Liver (tissue), 9 donors: ENCODE results near the gene PLXNB2. TPM values are rescaled to one million over a fixed set of nuclear protein-coding genes. Genes with fewer than 3 reads are reported as not detected.
"Not testable (repeated sequence)": the region's sequence is repeated elsewhere in the genome, so short reads cannot be mapped to it uniquely, and the experiment has no call there.

Experiments used
- DNase-seq: peaks from one replicate; pipeline ENCODE4 v3.0.0-alpha.2; 2017; ENCODE audit warnings: low spot score
- H3K27ac ChIP-seq, 2 donors: one replicate each; pipeline ENCODE4 v1.7.0; 2013; ENCODE audit warnings: inconsistent platforms in 2 of 2, low read length in 2 of 2, control low read depth in 1 of 2, low read depth in 1 of 2, mild to moderate bottlenecking in 1 of 2
- H3K27me3 ChIP-seq, 4 donors: one replicate each; pipeline versions ENCODE4 v1.6.1 to v1.7.0; 2013; ENCODE audit warnings: low read length in 3 of 4, inconsistent platforms in 1 of 4, mild to moderate bottlenecking in 1 of 4, moderate library complexity in 1 of 4; ENCODE audit not compliant: control insufficient read depth in 4 of 4, insufficient read depth in 4 of 4
- H3K36me3 ChIP-seq, 4 donors: one replicate each; pipeline versions ENCODE4 v1.6.1 to v1.7.0; 2013; ENCODE audit warnings: low read length in 3 of 4, mild to moderate bottlenecking in 3 of 4, low read depth in 1 of 4, moderate library complexity in 1 of 4; ENCODE audit not compliant: control insufficient read depth in 4 of 4, insufficient read depth in 3 of 4
- H3K4me1 ChIP-seq, 4 donors: one replicate each; pipeline versions ENCODE4 v1.6.1 to v1.7.0; 2013; ENCODE audit warnings: low read length in 3 of 4, mild to moderate bottlenecking in 3 of 4, moderate library complexity in 1 of 4; ENCODE audit not compliant: control insufficient read depth in 4 of 4, insufficient read depth in 4 of 4
- H3K4me3 ChIP-seq, 3 donors: one replicate each; pipeline versions ENCODE4 v1.6.1 to v1.7.0; 2013; ENCODE audit warnings: low read length in 3 of 3, control low read depth in 1 of 3, low read depth in 1 of 3, mild to moderate bottlenecking in 1 of 3
- H3K9ac ChIP-seq, 2 donors: one replicate each; pipeline ENCODE4 v1.7.0; 2013; ENCODE audit warnings: low read length in 2 of 2, mild to moderate bottlenecking in 2 of 2, moderate library complexity in 2 of 2, control low read depth in 1 of 2, low read depth in 1 of 2
- H3K9me3 ChIP-seq, 4 donors: one replicate each; pipeline versions ENCODE4 v1.6.1 to v1.7.0; 2013; ENCODE audit warnings: low read length in 3 of 4; ENCODE audit not compliant: control insufficient read depth in 4 of 4
- EGR1 ChIP-seq, 2 donors: IDR thresholded peaks; 2 replicates each; pipeline ENCODE4 v1.6.1; 2016 to 2018; ENCODE audit warnings: antibody characterized with exemption in 2 of 2, low read depth in 2 of 2
- FOXA1 ChIP-seq: IDR thresholded peaks from 2 replicates; pipeline ENCODE4 v1.6.1; 2016; ENCODE audit warnings: antibody characterized with exemption
- FOXA2 ChIP-seq: IDR thresholded peaks from 2 replicates; pipeline ENCODE4 v1.6.1; 2016; ENCODE audit warnings: antibody characterized with exemption
- GABPA ChIP-seq, 2 donors: IDR thresholded peaks in 1 of 2; conservative IDR thresholded peaks in 1 of 2; 2 replicates each; pipeline ENCODE4 v1.6.1; 2016; ENCODE audit warnings: antibody characterized with exemption in 2 of 2, mild to moderate bottlenecking in 1 of 2, moderate library complexity in 1 of 2
- HNF4A ChIP-seq, 2 donors: conservative IDR thresholded peaks; 2 replicates each; pipeline ENCODE4 v1.6.1; 2016; ENCODE audit warnings: antibody characterized with exemption in 2 of 2, mild to moderate bottlenecking in 2 of 2
- HNF4G ChIP-seq: IDR thresholded peaks from 2 replicates; pipeline ENCODE4 v1.6.1; 2016; ENCODE audit warnings: antibody characterized with exemption
- JUND ChIP-seq, 2 donors: IDR thresholded peaks; 2 replicates each; pipeline ENCODE4 v1.6.1; 2016; ENCODE audit warnings: antibody characterized with exemption in 2 of 2
- NR2F2 ChIP-seq: IDR thresholded peaks from 2 replicates; pipeline ENCODE4 v1.6.1; 2016; ENCODE audit warnings: antibody characterized with exemption
- RAD21 ChIP-seq, 2 donors: IDR thresholded peaks; 2 replicates each; pipeline ENCODE4 v1.6.1; 2016; ENCODE audit warnings: antibody characterized with exemption in 2 of 2, mild to moderate bottlenecking in 2 of 2
- YY1 ChIP-seq: IDR thresholded peaks from 2 replicates; pipeline ENCODE4 v1.6.1; 2016; ENCODE audit warnings: antibody characterized with exemption, mild to moderate bottlenecking
- WGBS: extraction: QIAGEN DNeasy Blood & Tissue Kit; methylation state at CpG from one replicate; pipeline ENCODE4 v1.1.7; 2013; 5-methylcytosine and 5-hydroxymethylcytosine counted together
- polyA plus RNA-seq, 2 donors: library from polyadenylated mRNA; stranded (reverse) in 1 of 2; unstranded in 1 of 2; fragments of 200-250 nt in 1 of 2; fragments of >200 nt in 1 of 2; fragmentation: Nextera tagmentation in 1 of 2; extraction: Ambion mirVana in 1 of 2; gene quantifications; one replicate each; pipeline versions ENCODE4 v1.2.1 to v1.2.3, GENCODE V29; 2013 to 2015
- total RNA-seq, 2 donors: library from RNA; depleted of rRNA; stranded (reverse); fragments of >200 nt; gene quantifications; one replicate each; pipeline ENCODE4 v1.2.3, GENCODE V29; 2014
- TF ChIP-seq, protein P1 (sequence below): fragments of 150-350 bp; IDR thresholded peaks from 2 replicates; pipeline ENCODE4 v1.5.1; 2017; ENCODE audit warnings: improper control_type of control experiment, low read depth, low read length; ENCODE audit not compliant: missing input control
- TF ChIP-seq, protein P2 (sequence below): IDR thresholded peaks from 2 replicates; pipeline ENCODE4 v1.6.1; 2016; ENCODE audit warnings: antibody characterized with exemption
- donor health status: healthy.
- donor health status: healthy.
- donor health status: healthy.
- donor health status: healthy.
- donor health status: healthy.

Gene PLXNB2
- total and polyA plus RNA-seq, 4 donors, result 28.8 to 95.7 (median 73.9) TPM

DNA sequence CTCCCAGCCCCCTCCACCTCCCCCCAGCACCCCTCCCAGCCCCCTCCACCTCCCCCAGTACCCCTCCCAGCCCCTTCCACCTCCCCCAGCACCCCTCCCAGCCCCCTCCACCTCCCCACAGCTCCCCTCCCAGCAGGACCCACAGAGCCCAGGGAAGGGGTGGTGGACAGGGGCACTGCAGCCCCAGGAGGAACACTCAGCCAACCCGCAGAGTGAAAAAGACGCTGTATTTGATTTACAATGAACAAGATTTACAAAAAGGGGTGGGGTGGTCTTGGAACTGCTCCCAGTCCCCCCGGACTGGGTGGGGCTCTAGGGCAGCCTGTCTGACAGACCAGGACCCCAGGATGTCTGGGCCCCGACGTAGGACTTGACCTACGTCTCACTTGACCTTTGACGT is 32.7 kb downstream of the PLXNB2 start:
- no peak for DNase-seq
- TF ChIP-seq NR2F2 (no peak), GABPA (IDR thresholded peaks at IDR 0.05 in 1 of 2, conservative IDR thresholded peaks at IDR 0.05 in 1 of 2) (no peak), HNF4A (conservative IDR thresholded peaks at IDR 0.05) (no peak), FOXA1 (no peak), YY1 (no peak), HNF4G (no peak), JUND (IDR thresholded peaks at IDR 0.05) (no peak), EGR1 (IDR thresholded peaks at IDR 0.05; ENCODE audit: low read depth in 2 of 2) (no peak)
- TF ChIP-seq, protein P1, sequence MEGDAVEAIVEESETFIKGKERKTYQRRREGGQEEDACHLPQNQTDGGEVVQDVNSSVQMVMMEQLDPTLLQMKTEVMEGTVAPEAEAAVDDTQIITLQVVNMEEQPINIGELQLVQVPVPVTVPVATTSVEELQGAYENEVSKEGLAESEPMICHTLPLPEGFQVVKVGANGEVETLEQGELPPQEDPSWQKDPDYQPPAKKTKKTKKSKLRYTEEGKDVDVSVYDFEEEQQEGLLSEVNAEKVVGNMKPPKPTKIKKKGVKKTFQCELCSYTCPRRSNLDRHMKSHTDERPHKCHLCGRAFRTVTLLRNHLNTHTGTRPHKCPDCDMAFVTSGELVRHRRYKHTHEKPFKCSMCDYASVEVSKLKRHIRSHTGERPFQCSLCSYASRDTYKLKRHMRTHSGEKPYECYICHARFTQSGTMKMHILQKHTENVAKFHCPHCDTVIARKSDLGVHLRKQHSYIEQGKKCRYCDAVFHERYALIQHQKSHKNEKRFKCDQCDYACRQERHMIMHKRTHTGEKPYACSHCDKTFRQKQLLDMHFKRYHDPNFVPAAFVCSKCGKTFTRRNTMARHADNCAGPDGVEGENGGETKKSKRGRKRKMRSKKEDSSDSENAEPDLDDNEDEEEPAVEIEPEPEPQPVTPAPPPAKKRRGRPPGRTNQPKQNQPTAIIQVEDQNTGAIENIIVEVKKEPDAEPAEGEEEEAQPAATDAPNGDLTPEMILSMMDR, result no peak
- TF ChIP-seq, protein P2, sequence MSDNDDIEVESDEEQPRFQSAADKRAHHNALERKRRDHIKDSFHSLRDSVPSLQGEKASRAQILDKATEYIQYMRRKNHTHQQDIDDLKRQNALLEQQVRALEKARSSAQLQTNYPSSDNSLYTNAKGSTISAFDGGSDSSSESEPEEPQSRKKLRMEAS, result no peak
- Histone ChIP-seq H3K9me3 (no peaks in the 10 kb centered on the region), H3K4me3 (no peak overlapping the region), H3K27me3 (no peaks in the 10 kb centered on the region), H3K27ac (no peak overlapping the region), H3K36me3 (peaks cover 10 to 41% (median 23%) of the 10 kb centered on the region in 4 donors), H3K4me1 (peaks cover 15 to 23% (median 18%) of the 10 kb centered on the region in 4 donors), H3K9ac (no peak overlapping the region)
- WGBS, result 60% methylated on average over 7 of the region's 7 CpGs

GRCh38 chr22:50274311-50274710 is 33.1 kb downstream of the PLXNB2 start:
- Histone ChIP-seq H3K27me3 (no peaks in the 10 kb centered on the region), H3K9ac (no peak overlapping the region), H3K4me1 (peaks cover 15 to 27% (median 23%) of the 10 kb centered on the region in 4 donors), H3K4me3 (no peak overlapping the region), H3K36me3 (peaks cover 6 to 36% (median 20%) of the 10 kb centered on the region in 4 donors), H3K9me3 (no peaks in the 10 kb centered on the region), H3K27ac (no peak overlapping the region)
- DNase-seq, result no peak
- TF ChIP-seq RAD21 (IDR thresholded peaks at IDR 0.05) (peak in 1 of 2 donors; percentile 69), FOXA2 (no peak)
- TF ChIP-seq, protein P1, result peak; percentile 36
- 21% methylated on average over 7 of the region's 7 CpGs for WGBS

DNA sequence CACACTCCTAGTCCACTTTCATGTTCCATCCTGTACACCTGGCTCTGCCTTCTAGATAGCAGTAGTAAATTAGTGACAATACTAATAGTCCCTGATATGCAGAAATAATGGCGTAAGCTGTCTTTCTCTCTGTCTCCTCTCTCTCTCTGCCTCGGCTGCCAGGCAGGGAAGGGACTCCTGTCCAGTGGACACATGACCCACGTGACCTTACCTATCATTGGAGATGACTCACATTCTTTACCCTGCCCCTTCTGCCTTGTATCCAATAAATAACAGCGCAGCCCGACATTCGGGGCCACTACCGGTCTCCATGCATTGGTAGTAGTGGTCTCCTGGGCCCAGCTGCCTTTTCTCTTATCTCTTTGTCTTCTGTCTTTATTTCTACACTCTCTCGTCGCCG is 33.7 kb downstream of the PLXNB2 start:
- peaks cover 6 to 31% (median 15%) of the 10 kb centered on the region in 4 donors for H3K36me3 ChIP-seq
- not testable (repeated sequence) for H3K27ac ChIP-seq, H3K27me3 ChIP-seq, H3K4me3 ChIP-seq, DNase-seq, H3K9ac ChIP-seq, H3K9me3 ChIP-seq
- 81% methylated on average over 10 of the region's 10 CpGs for WGBS
- peaks cover 19 to 32% (median 25%) of the 10 kb centered on the region in 4 donors for H3K4me1 ChIP-seq

DNA sequence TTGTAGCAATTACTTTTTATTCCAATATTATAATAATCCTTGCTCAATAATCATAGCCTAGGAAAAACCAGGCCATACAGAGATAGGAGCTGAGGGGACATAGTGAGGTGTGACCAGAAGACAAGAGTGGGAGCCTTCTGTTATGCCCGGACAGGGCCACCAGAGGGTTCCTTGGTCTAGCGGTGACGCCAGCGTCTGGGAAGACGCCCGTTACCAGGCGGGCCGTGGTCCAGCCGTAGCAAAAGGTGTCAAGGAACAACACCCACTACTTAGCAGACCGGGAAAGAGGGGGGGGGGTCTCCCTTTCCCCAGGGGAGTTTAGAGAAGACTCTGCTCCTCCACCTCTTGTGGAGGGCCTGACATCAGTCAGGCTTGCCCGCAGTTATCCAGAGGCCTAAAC is 34.1 kb downstream of the PLXNB2 start:
- Histone ChIP-seq H3K36me3 (peaks cover 1 to 27% (median 14%) of the 10 kb centered on the region in 4 donors), H3K4me1 (peaks cover 24 to 37% (median 27%) of the 10 kb centered on the region in 4 donors)
- not testable (repeated sequence) for H3K4me3 ChIP-seq, DNase-seq, H3K9ac ChIP-seq, H3K9me3 ChIP-seq, H3K27ac ChIP-seq, H3K27me3 ChIP-seq
- 52% methylated on average over 11 of the region's 11 CpGs for WGBS
